H1 (cell line): ENCODE data around the gene EBNA1BP2. TPM values are rescaled to one million over a fixed set of nuclear protein-coding genes. Genes with fewer than 3 reads are reported as not detected.

Experiments used
- BCL11A ChIP-seq, 2 experiments: IDR thresholded peaks; one replicate each; pipeline ENCODE4 v1.6.1; 2011; ENCODE audit warnings: low read depth in 2 of 2, low read length in 2 of 2, mild to moderate bottlenecking in 2 of 2
- polyA plus RNA-seq, 7 experiments: library from polyadenylated mRNA; depleted of rRNA in 3 of 7; stranded (reverse) in 5 of 7; unstranded in 2 of 7; fragments of >200 nt in 5 of 7; fragments of 200-250 nt in 2 of 7; gene quantifications; 1 replicate in 5 of 7; 2 replicates in 1 of 7; 4 replicates in 1 of 7; pipeline versions ENCODE4 v1.2.1 to v1.2.3, GENCODE V29; 2011 to 2013; ENCODE audit warnings: missing spikeins in 2 of 7, mixed read lengths in 2 of 7
- total RNA-seq: library from RNA; stranded (reverse); fragmentation: NEBNext Ultra II Directional; extraction: Animal tissue kit (Norgen Biotek cat#: 25700); gene quantifications from 2 replicates; pipeline ENCODE4 v1.2.1, GENCODE V29; 2021

Gene EBNA1BP2
- total and polyA plus RNA-seq, 2 of the 8 experiments (the other 6 are each of a cell fraction or from before 2014, with no cell fraction given) = 31.0 to 104 TPM

DNA sequence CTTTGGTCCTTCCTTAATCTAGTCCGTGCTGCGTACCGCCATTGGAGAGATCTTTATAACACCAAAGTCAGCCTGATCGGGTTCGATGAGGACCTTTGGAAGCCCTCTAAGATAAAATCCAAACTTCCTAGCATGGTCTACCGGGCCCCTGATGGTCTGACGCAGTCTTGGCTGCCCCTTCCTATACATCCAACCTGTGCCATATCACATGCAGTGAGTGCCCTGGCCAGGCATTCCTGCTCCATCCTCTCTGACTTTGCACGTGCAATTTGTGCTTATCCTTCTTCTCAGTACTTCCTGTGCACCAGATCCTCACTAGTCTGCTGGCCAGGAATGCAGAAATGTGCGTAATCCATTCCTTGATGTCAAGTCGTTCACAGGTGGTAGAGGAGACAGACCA is 45.7 kb upstream of the EBNA1BP2 start (continued):
- TF ChIP-seq BCL11A (IDR thresholded peaks at IDR 0.05; ENCODE audit: low read depth in 2 of 2, low read length in 2 of 2) = no peak
- TF ChIP-seq, all 59 proteins: peak for 0
